Immature natural killer cell (primary cell): ENCODE data around the gene PPP1R11. TPM values are rescaled to one million over a fixed set of nuclear protein-coding genes. Genes with fewer than 3 reads are reported as not detected.

ENCODE experiments used
- DNase-seq, 3 donors: peaks; one replicate each; pipeline ENCODE4 v3.0.0; 2022; ENCODE audit warnings: mixed read lengths in 1 of 3
- H3K27ac Mint-ChIP-seq, 6 donors: one replicate each; pipeline ENCODE4 v1.8.0; 2020; ENCODE audit warnings: mixed read lengths in 6 of 6, mild to moderate bottlenecking in 5 of 6, inconsistent platforms in 4 of 6, moderate library complexity in 3 of 6
- H3K27me3 Mint-ChIP-seq, 3 donors: one replicate each; pipeline ENCODE4 v1.8.0; 2020 to 2021; ENCODE audit warnings: low read depth in 3 of 3, mild to moderate bottlenecking in 3 of 3, mixed read lengths in 3 of 3, moderate library complexity in 3 of 3, inconsistent platforms in 1 of 3
- H3K36me3 Mint-ChIP-seq, 3 donors: one replicate each; pipeline ENCODE4 v1.8.0; 2020; ENCODE audit warnings: mixed read lengths in 3 of 3, inconsistent platforms in 2 of 3, mild to moderate bottlenecking in 2 of 3
- H3K4me1 Mint-ChIP-seq, 2 donors: one replicate each; pipeline ENCODE4 v1.8.0; 2020; ENCODE audit warnings: inconsistent platforms in 2 of 2, mild to moderate bottlenecking in 2 of 2, mixed read lengths in 2 of 2, moderate library complexity in 1 of 2
- H3K4me3 Mint-ChIP-seq, 5 donors: one replicate each; pipeline ENCODE4 v1.8.0; 2020; ENCODE audit warnings: mild to moderate bottlenecking in 5 of 5, mixed read lengths in 5 of 5, inconsistent platforms in 3 of 5, moderate library complexity in 3 of 5
- H3K9me3 Mint-ChIP-seq, 6 donors: one replicate each; pipeline ENCODE4 v1.8.0; 2020; ENCODE audit warnings: mild to moderate bottlenecking in 6 of 6, mixed read lengths in 6 of 6, inconsistent platforms in 4 of 6, moderate library complexity in 3 of 6
- polyA plus RNA-seq, 3 donors: library from polyadenylated mRNA; unstranded; fragments of 300-500 nt; fragmentation: Illumina TruSeq; gene quantifications; one replicate each; pipeline ENCODE4 v1.2.3, GENCODE V29; 2021

PPP1R11 gene
- polyA plus RNA-seq, 3 donors from 2014 or later: 72.9 to 129 (median 98.8) TPM

DNA sequence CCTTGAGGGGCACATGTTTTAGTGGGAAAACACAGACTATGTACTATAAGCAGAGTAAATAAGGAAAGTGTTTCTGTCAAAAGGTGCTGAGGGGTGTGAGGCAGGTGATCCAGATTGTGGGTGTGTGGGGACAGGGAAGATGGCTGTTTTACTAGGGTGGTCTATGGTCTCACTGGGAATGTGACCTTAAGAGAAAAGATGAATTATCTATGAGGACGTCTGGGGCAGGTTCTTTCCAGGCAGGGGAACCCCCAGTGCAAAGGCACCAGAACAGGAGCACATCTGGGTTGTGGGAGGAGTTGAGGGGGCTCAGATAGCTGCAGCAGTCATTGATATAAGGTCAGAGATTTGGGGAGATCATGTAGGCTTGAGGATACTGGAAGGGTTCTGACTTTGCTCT, 24.1 kb upstream of the PPP1R11 start:
- Mint-ChIP-seq H3K4me3 (no peak overlapping the region), H3K9me3 (no peaks in the 10 kb centered on the region), H3K4me1 (peaks cover 3 to 6% of the 10 kb centered on the region in 2 donors), H3K36me3 (peaks cover 0 to 6% (median 5%) of the 10 kb centered on the region in 3 donors), H3K27me3 (no peaks in the 10 kb centered on the region), H3K27ac (peak overlapping the region in 2 of 6 donors; percentile 12 to 36)
- DNase-seq: no peak

- Mint-ChIP-seq H3K4me3 (no peak overlapping the region), H3K27ac (no peak overlapping the region), H3K27me3 (no peaks in the 10 kb centered on the region), H3K4me1 (peaks cover 3 to 6% of the 10 kb centered on the region in 2 donors), H3K9me3 (no peaks in the 10 kb centered on the region), H3K36me3 (peaks cover 0 to 6% (median 5%) of the 10 kb centered on the region in 3 donors)
- DNase-seq: no peak
Observed at GRCh38 chr6:30043744-30044143, 23.3 kb upstream of the PPP1R11 start.

DNA sequence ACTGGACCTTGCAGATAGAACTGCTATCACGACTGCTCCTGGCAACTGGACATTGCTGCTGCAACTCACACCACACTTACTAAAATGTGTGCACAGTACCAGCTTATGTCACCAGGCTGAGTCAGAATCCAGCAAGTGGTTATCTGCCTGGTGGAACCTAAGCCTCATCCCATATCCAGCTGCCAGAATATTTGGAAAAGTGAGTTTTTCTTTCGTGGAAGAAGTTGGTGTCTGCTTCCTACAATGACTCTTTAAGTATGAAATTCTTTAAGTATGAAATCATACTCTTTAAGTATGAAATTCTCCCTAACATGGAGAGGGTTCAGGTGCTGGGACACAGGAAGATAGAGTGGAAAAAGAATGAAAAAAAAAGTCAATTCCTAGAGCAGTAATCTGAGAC, 22.4 kb upstream of the PPP1R11 start:
- peaks cover 3 to 6% of the 10 kb centered on the region in 2 donors for H3K4me1 Mint-ChIP-seq
- peaks cover 0 to 6% (median 5%) of the 10 kb centered on the region in 3 donors for H3K36me3 Mint-ChIP-seq
- no peaks in the 10 kb centered on the region for H3K27me3 Mint-ChIP-seq
- H3K4me3 Mint-ChIP-seq: no peak overlapping the region
- no peak overlapping the region for H3K27ac Mint-ChIP-seq
- H3K9me3 Mint-ChIP-seq: no peaks in the 10 kb centered on the region
- DNase-seq: no peak

- no peak for DNase-seq
- H3K9me3 Mint-ChIP-seq: no peaks in the 10 kb centered on the region
- H3K36me3 Mint-ChIP-seq: peaks cover 0 to 5% (median 5%) of the 10 kb centered on the region in 3 donors
- no peak overlapping the region for H3K27ac Mint-ChIP-seq
- no peaks in the 10 kb centered on the region for H3K27me3 Mint-ChIP-seq
- peaks cover 3 to 6% of the 10 kb centered on the region in 2 donors for H3K4me1 Mint-ChIP-seq
- H3K4me3 Mint-ChIP-seq: no peak overlapping the region
Observed at GRCh38 chr6:30047220-30047619, 19.8 kb upstream of the PPP1R11 start.

GRCh38 chr6:30053682-30054081, 13.3 kb upstream of the PPP1R11 start:
- Mint-ChIP-seq H3K4me1 (no peaks in the 10 kb centered on the region), H3K9me3 (no peaks in the 10 kb centered on the region), H3K27me3 (no peaks in the 10 kb centered on the region), H3K36me3 (peaks cover 9 to 13% (median 12%) of the 10 kb centered on the region in 3 donors), H3K4me3 (no peak overlapping the region), H3K27ac (peak overlapping the region in 1 of 6 donors; percentile 22)
- DNase-seq: no peak

GRCh38 chr6:30055513-30055912, 11.5 kb upstream of the PPP1R11 start:
- Mint-ChIP-seq H3K27ac (no peak overlapping the region), H3K27me3 (no peaks in the 10 kb centered on the region), H3K4me3 (no peak overlapping the region), H3K9me3 (no peaks in the 10 kb centered on the region), H3K36me3 (peaks cover 9 to 13% (median 12%) of the 10 kb centered on the region in 3 donors), H3K4me1 (peaks cover 8 to 13% of the 10 kb centered on the region in 2 donors)
- no peak for DNase-seq

GRCh38 chr6:30060606-30061091, 6.3 kb upstream of the PPP1R11 start:
- Mint-ChIP-seq H3K27me3 (peaks cover 3 to 10% (median 8%) of the 10 kb centered on the region in 3 donors), H3K27ac (peak overlapping the region; percentile 96 to 100 (median 99)), H3K9me3 (no peaks in the 10 kb centered on the region), H3K36me3 (peaks cover 11 to 19% (median 12%) of the 10 kb centered on the region in 3 donors), H3K4me3 (peak overlapping the region; percentile 94 to 99 (median 96)), H3K4me1 (peaks cover 31 to 50% of the 10 kb centered on the region in 2 donors)
- no peak for DNase-seq

GRCh38 chr6:30061092-30061857, 5.7 kb upstream of the PPP1R11 start, which contains the start of gene POLR1H:
Gene POLR1H (plus strand): TSS chr6:30061265. CDS start chr6:30061525, 260 bp downstream.
- Mint-ChIP-seq H3K27ac (peak within 1 kb of the TSS; percentile 96 to 100 (median 99)), H3K27me3 (peaks cover 3 to 10% (median 8%) of the 10 kb centered on the region in 3 donors), H3K4me1 (peaks cover 38 to 57% of the 10 kb centered on the region in 2 donors), H3K36me3 (peaks cover 11 to 14% (median 12%) of the 10 kb centered on the region in 3 donors), H3K4me3 (peak within 1 kb of the TSS; percentile 94 to 99 (median 96)), H3K9me3 (no peaks in the 10 kb centered on the region)
- DNase-seq: peak; percentile 84 to 90 (median 88)

- Mint-ChIP-seq H3K27ac (peak overlapping the region; percentile 96 to 100 (median 99)), H3K4me1 (peaks cover 44 to 64% of the 10 kb centered on the region in 2 donors), H3K36me3 (peaks cover 9 to 13% (median 11%) of the 10 kb centered on the region in 3 donors), H3K27me3 (peaks cover 5 to 15% (median 13%) of the 10 kb centered on the region in 3 donors), H3K9me3 (no peaks in the 10 kb centered on the region), H3K4me3 (peak overlapping the region; percentile 94 to 99 (median 96))
- peak; percentile 64 to 72 (median 70) for DNase-seq
Observed at GRCh38 chr6:30061858-30062458, 5.0 kb upstream of the PPP1R11 start.

DNA sequence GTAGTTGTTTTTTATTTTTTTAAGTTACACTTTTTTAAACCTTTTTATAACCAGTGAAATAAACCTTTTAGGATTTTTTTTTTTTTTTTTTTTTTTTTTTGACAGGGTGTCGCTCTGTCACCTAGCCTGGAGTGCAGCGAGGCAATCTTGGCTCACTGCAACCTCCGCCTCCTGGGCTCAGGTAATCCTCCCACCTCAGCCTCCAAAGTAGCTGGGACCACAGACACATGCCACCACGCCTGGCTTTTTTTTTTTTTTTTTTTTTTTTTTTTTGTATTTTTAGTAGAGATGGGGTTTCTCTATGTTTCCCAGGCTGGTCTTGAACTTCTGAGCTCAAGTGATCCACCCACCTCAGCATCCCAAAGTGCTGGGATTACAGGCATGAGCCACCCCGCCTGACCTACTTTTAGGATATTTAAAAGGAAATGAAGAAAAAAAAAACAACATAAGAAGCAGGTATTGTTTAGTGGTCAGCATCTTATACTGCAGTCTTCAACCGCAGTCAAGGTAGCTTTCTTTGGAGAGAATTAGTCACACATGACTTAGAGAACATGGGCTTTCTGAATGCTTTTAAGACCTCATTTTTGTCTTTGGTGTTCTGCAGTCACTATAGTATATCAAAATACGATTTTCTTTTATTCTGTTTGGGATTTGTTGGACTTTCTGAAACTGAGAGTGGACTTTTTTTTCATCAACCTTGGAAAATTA, 4.4 kb upstream of the PPP1R11 start:
- peaks cover 6 to 20% (median 14%) of the 10 kb centered on the region in 3 donors for H3K27me3 Mint-ChIP-seq
- peaks cover 6 to 16% (median 7%) of the 10 kb centered on the region in 3 donors for H3K36me3 Mint-ChIP-seq
- peak overlapping the region; percentile 94 to 99 (median 96) for H3K4me3 Mint-ChIP-seq
- H3K4me1 Mint-ChIP-seq: peaks cover 49 to 70% of the 10 kb centered on the region in 2 donors
- peak overlapping the region; percentile 96 to 100 (median 99) for H3K27ac Mint-ChIP-seq
- H3K9me3 Mint-ChIP-seq: no peaks in the 10 kb centered on the region
- DNase-seq: no peak

DNA sequence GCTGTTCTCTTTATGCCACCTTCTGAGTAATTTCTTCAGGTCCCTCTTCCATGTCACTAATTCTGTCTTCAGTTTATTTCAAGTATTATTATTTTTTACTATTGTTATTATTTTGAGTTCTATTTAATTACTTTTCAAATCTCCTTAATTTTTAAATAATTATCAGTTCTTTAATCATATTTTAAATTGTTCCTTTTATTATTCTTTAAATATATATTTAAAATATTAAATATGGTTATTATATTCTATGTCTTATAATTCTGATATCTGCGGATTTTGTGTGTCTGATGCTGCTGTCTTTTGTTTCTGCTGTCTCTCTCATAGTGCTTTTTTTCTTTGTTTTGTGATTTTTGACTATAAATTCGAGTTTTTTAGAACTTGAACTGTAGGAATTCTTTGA, 3.7 kb upstream of the PPP1R11 start:
- Mint-ChIP-seq H3K27ac (peak overlapping the region; percentile 38 to 92 (median 78)), H3K4me3 (peak overlapping the region in 4 of 5 donors; percentile 8 to 58 (median 41)), H3K9me3 (no peaks in the 10 kb centered on the region), H3K36me3 (peaks cover 13 to 23% (median 13%) of the 10 kb centered on the region in 3 donors), H3K4me1 (peaks cover 56 to 77% of the 10 kb centered on the region in 2 donors), H3K27me3 (peaks cover 9 to 20% (median 14%) of the 10 kb centered on the region in 3 donors)
- DNase-seq: no peak

DNA sequence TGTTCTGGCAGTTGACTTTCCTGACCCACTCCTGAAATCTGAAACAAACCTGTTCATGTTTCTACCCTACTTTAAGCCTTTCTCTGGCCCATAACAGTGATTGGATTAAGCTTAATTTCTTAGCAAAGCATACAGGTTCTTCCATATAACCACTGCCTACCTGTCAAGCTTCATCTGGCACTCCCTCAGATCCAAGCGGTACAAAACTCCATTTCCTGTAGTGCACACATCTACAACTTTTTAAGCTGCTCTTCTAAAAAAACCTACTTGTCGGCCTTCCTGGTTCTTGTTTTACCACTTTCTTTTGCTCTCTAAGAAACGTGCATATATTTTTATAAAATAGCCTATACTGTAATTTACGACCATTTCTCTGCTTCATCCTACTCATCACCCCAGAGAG, 916 bp upstream of the PPP1R11 start:
- no peaks in the 10 kb centered on the region for H3K9me3 Mint-ChIP-seq
- H3K27ac Mint-ChIP-seq: peak overlapping the region; percentile 96 to 99 (median 99)
- peaks cover 24 to 49% (median 34%) of the 10 kb centered on the region in 3 donors for H3K36me3 Mint-ChIP-seq
- peaks cover 55 to 78% of the 10 kb centered on the region in 2 donors for H3K4me1 Mint-ChIP-seq
- no peak for DNase-seq
- peaks cover 10 to 18% (median 11%) of the 10 kb centered on the region in 3 donors for H3K27me3 Mint-ChIP-seq
- H3K4me3 Mint-ChIP-seq: peak overlapping the region; percentile 91 to 98 (median 92)

DNA sequence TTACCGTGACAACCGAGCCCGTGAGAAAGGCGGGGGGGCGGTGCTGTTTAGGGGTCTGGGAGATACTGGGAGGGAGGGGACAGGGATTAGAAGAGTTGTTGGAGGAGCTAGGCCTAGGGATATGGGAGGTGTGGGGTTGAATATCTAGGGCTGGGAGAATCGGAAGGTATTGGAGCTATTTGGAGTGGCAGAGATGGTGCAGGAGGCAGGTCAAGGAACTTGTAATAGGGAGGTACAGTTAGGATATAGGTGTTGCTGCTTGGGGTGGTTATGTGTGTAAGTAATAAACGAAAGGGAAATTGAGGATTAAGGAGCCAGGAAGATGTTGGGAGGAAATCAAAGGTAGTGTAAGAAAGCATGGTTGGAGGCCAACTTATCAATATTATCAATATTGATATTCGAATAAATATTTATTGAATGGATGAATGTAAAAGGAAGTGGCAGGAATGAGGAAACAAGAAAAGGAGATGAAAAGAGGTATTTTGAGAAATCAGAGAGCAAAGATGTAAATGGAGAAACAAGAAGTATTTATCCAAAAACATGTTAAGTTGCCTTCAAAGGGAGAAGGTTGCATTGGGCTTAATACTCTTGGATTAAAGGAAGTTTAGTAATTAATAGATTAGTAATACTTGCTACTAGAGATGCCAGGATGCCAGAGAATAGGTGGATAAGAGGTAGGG, 602 bp downstream of the PPP1R11 start:
- peaks cover 7 to 22% (median 8%) of the 10 kb centered on the region in 3 donors for H3K27me3 Mint-ChIP-seq
- no peak for DNase-seq
- H3K4me3 Mint-ChIP-seq: peak overlapping the region; percentile 91 to 98 (median 92)
- H3K27ac Mint-ChIP-seq: peak overlapping the region; percentile 96 to 99 (median 99)
- H3K9me3 Mint-ChIP-seq: no peaks in the 10 kb centered on the region
- H3K4me1 Mint-ChIP-seq: peaks cover 57 to 76% of the 10 kb centered on the region in 2 donors
- H3K36me3 Mint-ChIP-seq: peaks cover 24 to 54% (median 41%) of the 10 kb centered on the region in 3 donors
